HG03442 (cell line): ENCODE data around the gene CCDC91.
"Not testable (repeated sequence)": the region's sequence is repeated elsewhere in the genome, so short reads cannot be mapped to it uniquely, and the experiment has no call there.

Experiments
- ATAC-seq: cut with Tn5 transposase; IDR thresholded peaks from one replicate; pipeline ENCODE4 v1.9.1; 2021; ENCODE audit warnings: mild to moderate bottlenecking, moderate library complexity; ENCODE audit not compliant: unreplicated experiment

CCDC91 gene

DNA sequence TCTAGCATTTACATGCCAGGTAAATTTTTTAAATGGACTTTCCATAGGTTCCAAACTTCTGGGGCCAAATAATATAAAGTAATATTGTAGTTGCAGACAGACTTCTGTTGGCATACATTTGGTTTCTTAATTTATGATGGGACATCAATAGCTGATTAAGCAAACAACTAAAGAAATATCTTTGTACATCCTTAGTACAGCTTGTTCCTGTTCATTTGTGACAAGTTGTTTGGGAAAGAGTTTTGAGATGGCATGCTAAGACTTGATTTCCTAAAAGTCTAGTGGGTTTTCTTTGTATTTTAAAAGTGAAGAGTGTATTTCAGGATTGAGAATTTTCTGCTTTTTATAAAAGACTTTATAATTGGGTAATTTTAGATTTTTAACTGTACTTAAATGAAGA is 41.0 kb downstream of the CCDC91 start:
- no peak for ATAC-seq

- ATAC-seq, result no peak
Measured at GRCh38 chr12:28232211-28232928, 42.1 kb downstream of the CCDC91 start.

GRCh38 chr12:28234444-28234843 is 44.2 kb downstream of the CCDC91 start:
- no peak for ATAC-seq

- ATAC-seq, result no peak
Measured at GRCh38 chr12:28235015-28235414, 44.8 kb downstream of the CCDC91 start.

DNA sequence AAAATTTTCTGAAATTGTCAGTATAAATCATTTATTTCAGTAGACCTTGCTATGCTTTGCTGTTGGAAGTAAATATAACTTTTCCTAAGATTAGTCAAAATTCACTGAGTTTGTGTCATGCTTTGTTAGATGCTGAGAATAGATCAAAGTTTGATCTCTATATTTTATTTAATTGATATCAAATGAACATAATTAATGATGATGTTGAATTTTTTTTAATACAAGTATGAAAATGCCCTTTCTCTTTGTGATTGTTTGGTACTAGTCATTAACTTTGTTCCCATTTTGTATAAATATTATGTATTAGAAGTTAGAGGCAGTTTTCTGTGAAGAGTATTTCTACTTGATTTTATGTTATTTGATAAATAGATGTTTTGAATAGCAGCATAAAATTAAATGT is 45.7 kb downstream of the CCDC91 start:
- ATAC-seq, result no peak

- ATAC-seq, result no peak
Measured at GRCh38 chr12:28237423-28237822, 47.2 kb downstream of the CCDC91 start.

DNA sequence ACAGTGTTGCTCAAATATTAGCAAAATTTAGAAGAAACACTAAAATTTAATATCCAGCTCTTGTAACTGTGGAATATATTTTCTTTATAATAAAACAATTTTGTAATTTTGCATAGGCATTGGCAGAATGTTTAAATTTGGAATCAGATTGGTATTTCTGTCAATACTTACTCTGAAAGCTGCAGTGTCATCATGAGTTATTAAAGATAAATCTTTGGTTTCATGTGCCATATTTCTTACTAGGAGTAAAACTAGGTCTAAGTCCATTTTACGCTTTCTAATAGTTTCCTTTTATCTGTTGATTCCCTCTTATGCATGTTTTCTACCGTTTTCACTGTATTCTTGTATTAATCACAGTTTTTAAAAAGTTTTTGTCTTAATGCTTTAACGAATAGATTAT is 49.7 kb downstream of the CCDC91 start:
- no peak for ATAC-seq

- ATAC-seq, result no peak
Measured at GRCh38 chr12:28240853-28241252, 50.6 kb downstream of the CCDC91 start.

- no peak for ATAC-seq
Measured at GRCh38 chr12:28242129-28242495, 51.9 kb downstream of the CCDC91 start.

DNA sequence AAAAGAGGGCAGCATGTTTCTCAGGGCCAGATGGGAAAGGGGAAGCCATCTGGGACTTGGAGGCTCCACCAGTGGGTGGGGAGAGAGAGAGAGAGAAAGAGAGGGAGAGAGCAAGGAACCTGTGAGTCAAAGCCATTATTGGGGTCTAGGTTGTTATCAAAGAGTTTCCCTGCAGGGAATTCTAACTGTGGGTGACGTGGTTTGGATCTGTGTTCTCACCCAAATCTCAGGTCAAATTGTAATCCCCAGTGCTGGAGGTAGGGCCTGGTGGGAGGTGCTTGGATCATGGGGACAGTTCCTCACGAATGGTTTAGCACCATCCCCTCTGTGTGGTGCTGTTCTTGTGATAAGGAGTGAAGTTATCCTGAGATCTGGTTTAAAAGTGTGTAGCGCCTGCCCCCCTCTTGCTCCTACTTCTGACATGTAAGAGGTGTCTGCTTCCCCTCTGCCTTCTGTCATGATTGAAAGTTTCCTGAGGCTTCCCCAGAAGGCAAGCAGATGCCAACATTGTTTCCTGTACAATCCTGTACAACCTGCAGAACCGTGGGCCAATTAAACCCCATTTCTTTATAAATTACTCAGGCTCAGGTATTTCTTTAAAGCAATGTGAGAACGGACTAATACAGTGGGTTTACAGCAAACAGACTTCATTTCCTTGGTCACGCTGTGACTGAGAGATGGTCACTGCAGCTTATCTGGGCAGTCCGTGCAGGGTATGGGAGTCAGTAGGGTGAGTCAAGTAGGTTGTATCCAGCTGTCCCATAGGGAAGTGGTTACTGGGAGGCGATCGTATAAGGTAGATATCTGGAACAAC is 52.4 kb downstream of the CCDC91 start:
- ATAC-seq, result no peak

DNA sequence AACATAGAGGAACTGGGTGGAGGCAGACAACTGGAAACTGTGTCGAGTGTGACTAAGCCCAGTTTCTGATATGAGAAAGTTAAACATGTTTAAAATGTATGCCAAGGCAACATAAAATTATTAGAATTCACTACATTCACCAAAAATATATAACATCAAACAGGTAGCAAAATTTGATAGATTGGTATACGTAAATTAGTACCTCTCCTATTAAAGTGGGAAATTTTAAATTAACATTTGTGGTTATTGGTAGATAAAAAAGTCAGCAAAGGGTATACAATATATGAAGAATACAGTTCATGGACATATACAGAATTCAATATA is 53.0 kb downstream of the CCDC91 start:
- no peak for ATAC-seq

GRCh38 chr12:28247806-28248205 is 57.5 kb downstream of the CCDC91 start:
- ATAC-seq, result no peak

DNA sequence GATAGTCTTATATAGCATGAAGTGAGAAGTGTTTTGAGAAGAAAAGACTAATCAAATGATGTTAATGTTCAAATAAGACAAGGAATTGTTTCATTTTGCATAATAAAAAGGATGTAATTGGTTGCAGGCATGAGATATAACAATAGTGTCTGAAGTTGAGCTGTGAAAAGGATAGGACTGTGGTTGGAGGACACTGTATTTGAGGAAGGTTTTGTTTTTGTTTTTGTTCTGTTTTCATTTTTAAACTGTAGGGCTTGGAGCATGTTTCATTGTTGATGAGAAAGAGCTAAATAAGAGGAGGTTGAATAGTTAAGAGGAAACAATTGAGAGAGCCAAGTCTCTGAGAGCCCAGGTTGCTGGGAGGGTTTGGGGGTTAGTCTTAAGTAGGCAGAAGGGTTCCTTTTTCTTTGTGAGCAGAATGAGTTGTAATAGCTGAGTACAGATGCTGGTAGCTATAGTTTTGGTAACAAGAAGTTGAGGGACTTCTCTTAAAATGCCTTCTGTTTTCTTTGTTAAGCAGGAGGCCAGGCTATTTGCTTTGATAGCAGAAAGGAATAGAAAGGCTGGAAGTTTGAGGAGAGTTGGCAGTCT is 58.4 kb downstream of the CCDC91 start:
- ATAC-seq, result no peak

GRCh38 chr12:28253161-28253641 is 62.9 kb downstream of the CCDC91 start:
- ATAC-seq, result peak; percentile 95

DNA sequence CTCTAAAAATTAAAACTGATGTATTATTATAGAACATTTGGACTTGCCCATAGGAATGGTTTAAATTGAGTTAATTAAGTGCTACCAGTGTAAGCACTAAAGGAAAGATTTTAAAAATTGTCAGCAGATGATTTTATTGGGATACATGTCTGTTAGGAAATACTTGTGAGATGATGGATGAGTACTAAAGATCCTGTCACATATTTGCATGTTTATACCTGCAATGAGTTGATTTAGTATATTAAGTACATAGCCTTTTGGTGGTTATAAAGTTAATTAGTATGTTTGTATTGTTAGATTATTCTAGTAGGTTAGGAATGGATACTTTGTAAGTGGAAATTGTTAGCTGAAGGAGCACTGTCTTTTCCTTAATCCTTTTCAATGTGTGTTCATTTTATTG is 67.2 kb downstream of the CCDC91 start:
- ATAC-seq, result no peak

- no peak for ATAC-seq
Measured at GRCh38 chr12:28258998-28259397, 68.7 kb downstream of the CCDC91 start.

DNA sequence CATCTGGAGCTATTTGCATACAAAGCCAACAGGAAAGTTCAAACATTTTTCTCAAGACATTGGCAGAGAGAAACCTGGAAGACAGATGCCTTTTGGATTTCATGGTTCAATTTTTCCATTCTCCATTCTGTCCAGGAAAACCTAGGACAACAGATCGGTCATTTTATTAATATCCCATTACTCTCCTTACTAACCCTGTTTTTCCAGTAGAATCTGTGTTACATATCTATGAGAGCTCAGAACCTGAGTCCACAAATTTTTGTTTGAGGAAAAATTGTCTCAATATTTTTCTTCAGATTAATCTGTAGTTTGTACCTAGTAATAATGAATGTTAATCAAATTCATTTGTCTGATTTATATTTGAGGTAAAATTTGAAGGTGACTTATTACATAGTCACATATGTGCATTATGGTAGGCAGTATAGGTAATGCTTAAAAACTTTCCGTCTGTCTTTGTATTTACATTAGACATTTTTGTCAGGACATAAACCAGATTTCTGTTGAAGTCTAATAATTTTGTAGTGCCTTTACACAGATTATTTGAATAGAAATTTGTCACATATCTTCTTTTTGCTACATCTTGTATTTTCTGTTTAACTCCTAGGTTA is 75.3 kb downstream of the CCDC91 start:
- ATAC-seq, result no peak

GRCh38 chr12:28267920-28268607 is 77.8 kb downstream of the CCDC91 start:
- not testable (repeated sequence) for ATAC-seq

- no peak for ATAC-seq
Measured at GRCh38 chr12:28268608-28269229, 78.5 kb downstream of the CCDC91 start.

- no peak for ATAC-seq
Measured at GRCh38 chr12:28269851-28270250, 79.6 kb downstream of the CCDC91 start.

DNA sequence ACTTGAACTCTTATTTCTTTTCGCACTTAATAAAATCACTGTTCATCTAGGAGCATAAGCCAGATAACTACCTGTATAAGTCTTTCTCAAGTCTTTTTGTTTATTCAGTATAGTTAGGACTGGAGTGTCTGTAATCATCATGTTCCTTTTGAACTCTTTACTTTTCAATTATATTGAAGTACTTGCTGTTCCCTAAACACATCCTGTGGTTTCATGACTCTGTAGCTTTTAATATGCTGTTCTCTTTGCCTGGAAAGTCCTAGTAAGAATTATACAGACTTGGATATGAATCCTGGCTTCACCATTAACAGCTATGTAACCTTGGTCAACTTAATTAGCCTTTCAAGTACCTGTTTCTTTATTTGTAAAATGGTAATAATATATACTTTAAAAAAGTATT is 88.2 kb downstream of the CCDC91 start:
- no peak for ATAC-seq
